Stimulated activated CD4-positive, alpha-beta T cell treated with anti-CD3 and anti-CD28 coated beads, Interleukin-12 subunit alpha, Interleukin-12 subunit beta, amount 100 ng/mL, for 4 hours (primary cell): Measurements from ENCODE around the gene ITGB1.

Source experiments
- DNase-seq: peaks from one replicate; pipeline ENCODE4 v3.0.0-alpha.2; 2020

ITGB1 gene

GRCh38 chr10:32954545-32955298 lies 3.3 kb downstream of the ITGB1 start:
- no peak for DNase-seq

GRCh38 chr10:32954080-32954479 lies 4.0 kb downstream of the ITGB1 start:
- no peak for DNase-seq

GRCh38 chr10:32953277-32953927 lies 4.6 kb downstream of the ITGB1 start:
- DNase-seq: no peak

- no peak for DNase-seq
These were observed 5.3 kb downstream of the ITGB1 start for GRCh38 chr10:32952541-32953276.

DNA sequence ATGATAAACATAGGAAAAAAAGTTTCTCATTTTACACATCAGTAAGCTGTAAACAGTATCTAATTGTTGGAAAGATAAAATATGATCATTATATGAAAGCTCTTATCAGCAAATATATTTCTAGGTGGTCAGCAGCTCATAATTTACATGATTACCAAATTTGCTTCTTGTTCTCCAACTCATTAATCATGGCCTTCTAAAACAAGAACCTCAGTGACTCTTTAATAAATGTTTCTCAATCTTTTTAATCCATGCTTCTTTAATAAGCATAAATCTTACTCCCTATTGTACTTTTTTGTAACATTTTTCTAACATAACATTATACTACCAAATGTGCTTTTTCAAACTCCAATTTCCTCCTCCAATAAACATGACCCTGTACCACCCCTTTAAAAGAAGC lies 5.9 kb downstream of the ITGB1 start:
- DNase-seq: no peak

GRCh38 chr10:32951111-32951510 lies 6.9 kb downstream of the ITGB1 start:
- DNase-seq: no peak

DNA sequence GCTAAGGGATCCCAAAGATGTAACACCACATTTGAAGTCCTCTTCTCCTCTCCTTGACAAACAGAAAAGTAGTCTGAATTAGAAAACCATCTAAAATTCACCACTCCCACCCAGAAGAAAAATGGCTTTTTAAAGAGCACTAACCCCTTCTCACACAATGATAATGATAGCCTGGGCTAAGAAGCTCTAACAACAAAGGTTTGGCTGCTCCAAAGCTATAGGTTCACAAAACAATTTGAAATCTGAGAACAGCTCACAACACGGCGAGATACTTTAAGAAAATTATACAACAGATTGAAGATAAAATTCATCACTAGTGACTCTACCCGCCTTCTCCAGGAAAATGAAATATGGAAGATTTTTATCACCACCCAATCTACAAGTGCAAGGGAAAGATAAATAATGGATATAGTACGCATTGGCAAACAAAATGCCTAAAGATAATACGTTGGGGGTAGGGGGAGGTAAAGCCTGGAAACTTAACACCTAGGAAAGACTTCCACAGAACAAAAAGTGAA lies 7.4 kb downstream of the ITGB1 start:
- DNase-seq: no peak

DNA sequence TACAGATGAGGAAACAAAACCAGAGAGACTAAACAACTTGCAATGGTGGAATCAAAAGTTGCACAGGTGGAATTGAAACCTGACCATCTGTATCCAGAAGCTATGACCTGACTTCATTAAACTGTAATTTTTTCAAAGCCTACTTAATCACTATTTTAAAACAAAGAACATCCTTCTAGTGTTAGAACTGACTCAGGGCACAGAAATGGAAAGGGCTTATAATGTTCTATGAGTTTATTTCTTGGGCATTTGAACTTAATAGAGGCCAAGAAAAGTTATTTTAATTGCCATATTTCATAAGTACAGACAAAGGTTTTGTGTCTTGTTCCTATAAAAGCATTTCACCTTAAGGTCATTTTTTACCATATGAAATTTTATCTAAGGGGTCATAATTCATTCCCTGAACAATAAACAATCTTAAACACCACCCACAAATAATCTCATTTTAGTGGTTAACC lies 8.8 kb downstream of the ITGB1 start:
- DNase-seq: no peak

- no peak for DNase-seq
These were observed 9.6 kb downstream of the ITGB1 start for GRCh38 chr10:32948451-32948850.

DNA sequence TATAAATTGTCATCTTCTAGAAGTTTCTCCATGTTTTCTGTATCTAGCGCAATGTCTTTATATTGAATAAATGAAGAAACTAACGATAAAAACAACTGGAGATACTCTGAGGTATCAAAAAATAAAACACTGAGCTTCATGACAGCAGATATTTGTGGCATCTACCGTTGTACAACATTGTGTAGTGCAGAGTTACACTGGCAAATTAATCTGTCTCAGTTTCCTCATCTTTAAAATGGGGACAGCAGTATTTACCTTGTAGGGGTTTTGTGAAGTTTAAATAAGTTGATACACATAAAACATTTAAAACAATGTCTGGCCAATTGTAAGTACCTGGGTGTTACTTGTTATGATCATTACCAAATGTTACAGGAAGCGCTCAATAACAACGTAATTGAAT lies 10.4 kb downstream of the ITGB1 start:
- DNase-seq: no peak

- DNase-seq: no peak
These were observed 11.9 kb downstream of the ITGB1 start for GRCh38 chr10:32946108-32946507.

- no peak for DNase-seq
These were observed 14.0 kb downstream of the ITGB1 start for GRCh38 chr10:32943854-32944661.

GRCh38 chr10:32943395-32943794 lies 14.6 kb downstream of the ITGB1 start:
- DNase-seq: no peak

GRCh38 chr10:32942081-32942480 lies 15.9 kb downstream of the ITGB1 start:
- DNase-seq: no peak

- DNase-seq: no peak
These were observed 16.7 kb downstream of the ITGB1 start for GRCh38 chr10:32941357-32941756.

DNA sequence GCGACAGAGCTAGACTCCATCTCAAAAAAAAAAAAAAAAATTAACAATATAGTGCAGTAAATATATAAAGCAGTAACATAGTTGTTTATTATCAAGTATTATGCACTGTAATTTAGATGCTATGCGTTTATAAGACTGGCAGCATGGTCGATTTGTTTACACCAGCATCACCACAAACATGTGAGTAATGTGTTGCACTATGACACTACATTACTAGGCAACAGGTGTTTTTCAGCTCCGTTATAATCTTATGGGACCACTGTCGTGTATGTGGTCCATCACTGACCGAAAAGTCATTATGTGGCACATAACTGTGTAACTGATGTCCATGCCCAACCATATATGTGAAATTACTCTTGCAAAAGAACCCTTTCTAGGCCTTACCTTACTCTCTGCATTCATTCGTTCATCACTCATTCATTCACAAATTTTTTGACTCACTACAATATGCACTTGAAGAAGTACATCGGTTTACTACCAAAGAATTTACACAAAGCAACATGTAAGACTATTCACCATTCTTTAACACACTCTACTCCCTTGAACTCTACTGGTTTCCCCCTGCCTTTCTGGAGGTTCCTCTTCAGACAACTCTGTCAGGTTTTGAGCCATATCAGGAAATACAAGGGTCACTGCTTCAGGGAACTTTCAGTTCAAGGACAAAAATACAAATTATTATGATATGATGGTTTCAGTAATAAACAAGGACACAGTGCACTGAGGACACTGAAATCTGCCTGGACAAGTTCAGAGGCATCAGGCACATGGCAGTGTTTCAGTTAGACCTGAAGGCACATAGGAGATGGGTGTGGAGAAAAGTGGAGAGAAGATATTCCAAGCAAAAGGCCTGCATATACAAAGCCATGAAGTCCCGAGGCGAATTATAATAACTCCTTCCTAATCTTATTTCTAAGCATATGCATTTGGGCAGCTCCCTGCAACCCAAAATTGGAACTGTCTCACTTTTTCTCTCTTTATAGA lies 17.4 kb downstream of the ITGB1 start:
- no peak for DNase-seq

- no peak for DNase-seq
These were observed 18.5 kb downstream of the ITGB1 start for GRCh38 chr10:32939296-32940111.

GRCh38 chr10:32938554-32939061 lies 19.4 kb downstream of the ITGB1 start:
- no peak for DNase-seq

DNA sequence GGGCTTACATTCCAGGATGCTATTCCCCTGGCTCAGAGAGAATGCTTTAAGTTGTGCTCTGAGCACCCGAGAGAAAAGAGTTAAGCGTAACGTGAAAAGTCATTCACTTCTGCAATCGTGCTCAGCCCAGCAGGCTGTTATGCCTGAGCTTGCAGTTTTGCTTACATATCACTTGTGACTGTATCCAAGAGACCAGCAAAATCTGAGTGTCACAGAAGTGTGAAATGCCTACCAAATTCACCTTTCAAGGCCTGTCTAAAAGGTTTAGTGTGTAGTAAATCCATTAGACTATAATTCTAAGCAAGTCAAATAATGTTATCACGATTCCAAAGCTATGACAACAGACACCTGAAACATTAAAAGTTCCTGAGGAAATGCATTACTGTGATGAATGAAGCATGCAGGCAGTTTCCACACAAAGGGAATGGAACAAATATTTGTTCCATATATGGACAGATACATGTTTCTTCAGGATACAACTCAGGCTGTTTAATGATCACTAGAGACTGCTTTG lies 20.1 kb downstream of the ITGB1 start:
- DNase-seq: no peak

- no peak for DNase-seq
These were observed 25.8 kb downstream of the ITGB1 start for GRCh38 chr10:32932225-32932729.
